GM21423 (cell line): ENCODE data around the gene GAB3.
"Not testable (repeated sequence)": the region's sequence is repeated elsewhere in the genome, so short reads cannot be mapped to it uniquely, and the experiment has no call there.

ENCODE experiments used
- ATAC-seq: cut with Tn5 transposase; IDR thresholded peaks from one replicate; pipeline ENCODE4 v1.9.1; 2021; ENCODE audit warnings: mild to moderate bottlenecking, moderate library complexity; ENCODE audit not compliant: unreplicated experiment

The GAB3 gene

DNA sequence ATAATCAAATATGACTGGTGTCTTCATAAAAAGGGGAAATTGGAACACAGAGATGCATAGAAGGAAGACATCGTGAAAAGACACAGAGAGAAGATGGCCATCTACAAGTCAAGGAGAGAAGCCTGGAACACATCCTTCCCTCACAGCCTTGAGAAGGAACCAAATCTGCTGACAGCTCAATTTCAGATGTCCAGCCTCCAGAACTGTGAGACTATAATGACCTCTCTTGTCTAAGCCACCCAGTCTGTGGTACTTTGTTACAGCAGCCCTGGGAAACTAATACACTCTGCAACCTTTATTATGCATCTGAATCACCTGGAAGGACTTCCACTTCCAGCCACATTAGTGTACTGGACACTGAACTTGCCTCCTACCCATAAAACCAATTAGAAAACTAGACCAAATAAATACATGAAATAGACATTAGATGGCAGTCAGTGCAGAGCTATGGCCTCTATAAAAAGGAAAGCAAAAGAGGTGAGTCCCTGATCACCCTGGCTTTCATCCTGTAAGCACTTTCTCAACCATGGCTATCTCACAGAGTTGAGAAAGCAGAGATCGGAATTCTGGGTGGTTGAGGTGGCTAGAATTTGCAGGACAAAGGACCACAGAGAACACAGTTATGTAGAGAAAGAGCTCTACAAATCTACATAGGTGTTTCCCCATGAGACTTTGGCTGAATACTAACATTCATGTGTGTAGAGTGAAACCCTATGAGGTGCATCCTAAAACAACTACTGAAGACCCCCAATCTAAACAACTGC lies 25.7 kb downstream of the GAB3 start:
- no peak for ATAC-seq

DNA sequence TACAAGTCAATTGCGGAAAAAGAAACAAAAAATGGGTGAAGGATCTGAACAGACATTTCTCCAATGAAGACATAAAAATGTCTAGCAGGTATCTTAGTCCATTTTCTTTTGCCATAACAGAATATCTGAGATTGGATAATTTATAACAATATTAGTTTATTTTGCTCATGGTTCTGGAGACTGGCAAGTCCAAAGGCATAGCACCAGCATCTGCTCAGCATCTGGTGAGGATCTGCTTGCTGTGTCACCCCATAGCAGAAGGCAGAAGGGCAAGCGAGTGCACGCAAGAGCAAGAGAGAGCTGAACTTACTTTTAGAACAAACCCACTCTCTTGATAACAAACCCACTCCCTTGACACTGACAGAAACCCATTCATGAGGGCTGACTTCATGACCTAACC lies 29.7 kb downstream of the GAB3 start:
- ATAC-seq: no peak

DNA sequence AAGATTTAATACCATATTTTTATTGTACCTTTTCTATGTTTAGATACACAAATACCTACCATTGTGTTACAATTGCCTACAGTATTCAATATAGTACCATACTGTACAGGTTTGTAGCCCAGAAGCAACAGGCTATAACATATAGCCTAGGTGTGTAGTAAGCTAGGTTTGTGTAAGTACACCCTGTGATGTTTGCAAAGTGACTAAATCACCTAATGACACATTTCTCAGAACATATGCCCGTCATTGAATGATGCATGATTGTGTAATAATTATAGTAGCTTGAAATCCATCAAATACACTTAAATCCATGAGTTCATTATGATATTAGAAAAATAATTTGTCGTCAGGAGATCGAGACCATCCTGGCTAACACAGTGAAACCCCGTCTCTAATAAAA lies 30.8 kb downstream of the GAB3 start:
- ATAC-seq: no peak

DNA sequence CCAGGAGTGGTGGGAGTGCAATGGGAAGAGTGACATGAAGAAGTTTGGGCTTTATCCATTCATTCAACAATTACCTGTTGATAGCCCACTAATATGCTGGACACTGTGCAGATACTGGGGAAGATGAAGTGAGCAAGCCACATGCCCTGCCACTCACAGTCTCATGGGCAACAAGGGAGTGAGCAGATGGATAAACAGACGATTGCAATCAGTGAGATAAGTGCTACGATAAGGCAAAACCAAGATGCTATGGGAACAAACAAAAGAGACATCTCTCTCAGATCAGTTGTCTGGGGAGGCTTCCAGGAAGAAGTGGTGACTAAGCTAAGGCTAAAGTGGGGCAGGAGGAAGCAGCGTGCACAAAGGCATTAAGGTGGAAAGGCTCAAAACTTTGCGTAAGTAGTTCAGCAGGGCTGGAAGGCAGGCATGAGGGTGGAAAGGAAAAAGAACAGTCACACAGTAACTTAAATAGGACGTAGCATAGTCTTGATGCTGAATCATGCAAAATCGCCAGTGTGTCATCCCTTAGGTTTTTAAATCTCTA lies 31.7 kb downstream of the GAB3 start:
- ATAC-seq: no peak

DNA sequence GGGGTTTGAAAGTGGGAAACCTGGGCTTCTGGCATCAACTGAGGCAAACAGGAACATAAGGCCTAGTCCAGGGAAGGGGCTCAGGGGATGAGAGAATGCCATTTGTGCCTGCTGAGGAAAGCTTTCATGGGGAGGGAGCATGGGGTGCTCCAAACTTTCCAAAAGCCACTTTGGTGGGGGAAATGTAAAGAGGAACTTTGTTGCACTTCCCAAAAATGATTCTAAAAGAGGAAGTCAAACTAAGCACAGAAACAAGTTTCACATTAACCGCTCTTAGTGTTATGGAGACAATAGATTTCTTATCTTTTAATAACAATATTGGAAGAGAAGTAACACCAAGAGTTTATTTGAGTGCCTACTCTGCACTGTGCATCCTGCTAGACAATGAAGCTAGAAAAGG lies 32.3 kb downstream of the GAB3 start:
- no peak for ATAC-seq

DNA sequence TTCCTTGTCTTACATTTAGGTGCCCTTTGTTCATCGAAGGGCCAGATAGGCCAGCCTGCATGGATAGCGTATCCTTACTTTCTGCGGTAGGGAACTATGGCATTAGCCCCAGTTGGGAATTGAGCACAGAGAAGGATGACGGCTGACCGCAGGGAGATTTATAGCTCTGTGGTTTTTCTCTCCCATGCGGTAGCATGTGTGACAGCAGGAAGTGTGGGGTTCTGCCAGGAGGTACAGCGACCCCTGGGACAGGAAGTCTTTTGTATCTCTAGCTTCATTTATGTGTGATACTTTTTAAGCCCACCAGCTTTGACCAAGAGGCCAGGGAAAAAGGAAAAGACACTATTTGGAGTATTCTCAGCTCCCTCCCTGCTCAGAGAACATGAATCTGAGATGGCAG lies 33.1 kb downstream of the GAB3 start:
- ATAC-seq: no peak

DNA sequence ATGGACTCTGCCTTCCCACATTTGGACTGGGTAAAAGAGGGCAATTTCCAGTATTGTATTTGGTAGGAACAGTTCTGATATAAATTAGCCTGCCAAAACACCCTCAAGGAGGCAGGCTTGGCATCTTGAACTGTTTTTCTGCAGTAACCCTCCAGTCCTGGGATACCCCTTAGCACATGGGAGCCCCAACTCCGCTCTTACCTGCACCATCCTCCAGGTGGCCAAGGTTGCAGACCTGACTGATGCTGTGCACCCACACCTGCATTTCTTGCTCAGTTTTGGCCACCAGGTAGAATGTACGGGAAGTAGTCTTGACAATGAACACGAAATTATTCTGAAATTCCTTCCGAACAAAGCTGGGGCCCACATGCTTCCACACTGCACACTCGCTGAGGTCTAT lies 35.1 kb downstream of the GAB3 start:
- ATAC-seq: no peak

DNA sequence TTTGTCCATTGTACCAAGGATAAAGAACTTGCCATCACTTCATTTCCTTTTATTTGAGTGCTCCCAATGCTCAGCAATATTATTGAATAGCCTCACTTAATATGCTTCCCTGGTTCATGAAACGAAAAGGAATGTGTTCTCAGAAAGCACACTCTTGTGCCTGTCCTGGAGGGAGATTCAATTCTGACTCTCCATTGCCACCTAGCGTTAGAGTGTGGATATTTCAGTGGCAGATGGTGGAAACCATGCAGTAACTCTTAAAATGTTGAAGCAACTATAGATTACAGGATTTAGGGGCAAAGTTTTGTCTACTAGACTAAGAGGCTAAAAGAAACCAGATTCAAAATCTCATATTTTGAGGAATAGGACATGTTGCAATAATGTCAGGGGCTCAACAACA lies 36.0 kb downstream of the GAB3 start:
- ATAC-seq: no peak

DNA sequence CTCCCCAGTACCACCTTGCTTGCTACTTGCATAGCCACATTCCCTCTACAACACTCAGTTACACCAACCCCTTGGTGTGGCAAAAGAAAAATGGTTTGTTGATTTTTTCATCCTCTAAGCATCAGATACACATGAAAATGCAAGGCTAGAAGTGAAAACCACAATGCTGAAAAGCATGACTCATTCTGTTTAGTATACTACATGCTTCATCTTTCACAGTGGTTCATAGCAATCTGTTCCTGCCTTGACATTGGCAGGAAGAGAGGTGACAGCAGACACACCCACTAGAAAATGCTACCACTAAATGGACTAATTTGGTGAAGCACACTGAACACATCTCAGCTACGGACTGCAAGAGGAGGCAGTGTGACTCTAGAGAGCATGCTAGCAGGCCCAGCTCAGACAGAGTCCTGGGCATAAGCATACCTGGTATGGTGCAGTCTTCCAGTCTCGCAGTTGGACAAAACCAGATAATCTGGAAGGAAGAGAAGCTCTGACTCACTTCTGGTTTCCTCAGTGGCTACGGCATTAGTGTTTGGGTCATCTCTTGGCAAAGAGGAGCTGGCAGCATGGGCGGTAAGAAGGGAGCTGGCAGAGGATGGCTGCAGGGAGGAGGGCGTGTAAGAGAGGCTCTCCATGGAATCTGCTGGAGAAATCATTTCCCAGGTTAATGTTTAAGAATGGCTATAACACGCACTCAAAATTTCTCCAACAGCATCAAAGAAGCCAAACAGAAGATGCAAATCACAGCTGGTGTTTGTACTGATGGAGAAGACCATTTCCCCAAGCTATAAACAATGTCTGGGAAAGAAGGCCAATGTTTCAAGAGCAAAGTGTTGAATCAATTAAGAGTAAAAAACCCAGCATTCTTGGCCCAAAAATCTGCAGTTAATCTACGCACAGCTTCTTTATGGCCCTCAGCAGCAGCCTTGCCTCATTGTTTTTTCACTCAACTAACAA lies 37.8 kb downstream of the GAB3 start:
- peak; percentile 83 for ATAC-seq

DNA sequence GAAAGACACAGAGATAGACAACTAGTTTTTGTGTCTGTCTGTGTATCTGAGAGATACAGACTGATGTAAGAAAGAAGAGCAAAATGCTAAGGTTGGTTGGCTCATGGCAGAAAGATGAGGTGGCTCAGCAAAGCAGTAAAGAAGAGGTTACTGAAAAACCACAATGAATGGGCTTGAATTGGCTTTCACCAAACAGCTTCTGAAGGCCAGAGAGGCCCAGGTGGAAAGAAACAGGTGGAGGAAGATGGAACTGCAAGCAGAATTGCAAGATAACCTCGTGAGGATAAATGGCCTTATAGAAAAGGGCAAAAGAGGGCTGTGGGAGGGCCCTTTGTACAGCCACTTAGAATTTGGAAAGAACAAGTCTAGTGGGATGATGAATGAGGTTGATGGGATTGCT lies 39.6 kb downstream of the GAB3 start:
- no peak for ATAC-seq

DNA sequence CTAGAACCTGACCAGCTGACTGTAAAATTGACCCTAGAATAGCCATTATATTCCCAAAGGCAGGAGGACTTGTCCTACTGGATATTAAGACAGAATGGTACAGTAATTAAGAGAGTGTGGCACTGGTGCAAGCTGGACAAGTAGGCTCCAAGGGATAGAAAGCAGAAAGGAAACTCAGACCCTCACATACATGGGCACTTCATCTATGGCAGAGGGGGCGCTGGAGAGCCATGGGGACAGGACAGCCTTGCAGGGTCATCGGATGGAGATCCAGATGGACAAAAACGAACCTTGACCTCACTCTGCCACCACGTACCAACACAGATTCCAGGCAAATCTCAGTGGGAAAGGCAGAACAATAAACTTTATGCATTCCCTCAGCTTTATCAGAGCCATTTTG lies 40.6 kb downstream of the GAB3 start:
- no peak for ATAC-seq

DNA sequence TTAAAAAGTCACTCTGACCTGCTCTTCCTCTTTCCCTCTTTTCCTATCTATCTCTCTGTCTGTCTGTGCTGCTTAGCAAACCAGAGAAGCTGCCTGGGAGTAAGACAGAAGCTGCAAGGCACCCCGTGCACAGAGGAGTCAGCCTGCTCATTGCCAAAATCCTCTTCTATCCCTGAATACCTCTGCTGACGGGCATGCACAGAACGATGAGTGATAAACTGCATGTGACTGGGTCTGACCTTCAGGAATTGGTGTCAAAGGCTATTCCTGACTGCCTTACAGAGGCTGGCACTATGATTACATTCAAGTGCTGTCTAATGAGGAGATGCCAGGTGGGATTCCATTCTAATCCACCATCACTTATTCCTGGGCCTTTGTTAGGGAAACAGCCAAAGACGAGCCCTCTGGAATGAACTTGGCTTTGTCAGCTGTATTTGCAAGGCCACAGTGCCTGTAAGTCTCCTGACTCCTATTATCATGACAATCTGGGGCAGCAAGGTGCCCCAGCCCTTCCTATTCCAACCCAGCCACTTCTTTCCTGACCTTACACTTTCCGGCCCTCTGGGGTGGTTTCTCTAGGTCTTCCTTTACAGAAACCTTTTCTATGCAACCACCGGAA lies 52.1 kb downstream of the GAB3 start:
- no peak for ATAC-seq

DNA sequence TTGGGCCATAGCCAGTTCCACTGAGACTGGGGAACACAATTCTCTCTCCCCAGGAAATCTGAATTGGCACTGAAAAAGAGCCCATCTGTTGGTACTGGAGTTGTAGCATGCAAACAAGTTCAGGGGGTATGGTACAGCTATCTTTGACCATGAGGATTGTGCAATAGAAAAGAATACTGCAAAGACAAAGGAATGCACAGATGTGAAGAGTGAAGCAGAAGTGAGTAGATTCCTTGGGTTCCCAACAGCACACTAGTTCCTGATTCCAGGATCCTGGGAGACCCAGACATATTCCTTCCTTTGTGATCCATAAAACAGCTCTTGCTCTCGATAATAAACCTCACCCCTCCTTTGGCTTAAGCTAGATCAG lies 54.2 kb downstream of the GAB3 start:
- no peak for ATAC-seq

DNA sequence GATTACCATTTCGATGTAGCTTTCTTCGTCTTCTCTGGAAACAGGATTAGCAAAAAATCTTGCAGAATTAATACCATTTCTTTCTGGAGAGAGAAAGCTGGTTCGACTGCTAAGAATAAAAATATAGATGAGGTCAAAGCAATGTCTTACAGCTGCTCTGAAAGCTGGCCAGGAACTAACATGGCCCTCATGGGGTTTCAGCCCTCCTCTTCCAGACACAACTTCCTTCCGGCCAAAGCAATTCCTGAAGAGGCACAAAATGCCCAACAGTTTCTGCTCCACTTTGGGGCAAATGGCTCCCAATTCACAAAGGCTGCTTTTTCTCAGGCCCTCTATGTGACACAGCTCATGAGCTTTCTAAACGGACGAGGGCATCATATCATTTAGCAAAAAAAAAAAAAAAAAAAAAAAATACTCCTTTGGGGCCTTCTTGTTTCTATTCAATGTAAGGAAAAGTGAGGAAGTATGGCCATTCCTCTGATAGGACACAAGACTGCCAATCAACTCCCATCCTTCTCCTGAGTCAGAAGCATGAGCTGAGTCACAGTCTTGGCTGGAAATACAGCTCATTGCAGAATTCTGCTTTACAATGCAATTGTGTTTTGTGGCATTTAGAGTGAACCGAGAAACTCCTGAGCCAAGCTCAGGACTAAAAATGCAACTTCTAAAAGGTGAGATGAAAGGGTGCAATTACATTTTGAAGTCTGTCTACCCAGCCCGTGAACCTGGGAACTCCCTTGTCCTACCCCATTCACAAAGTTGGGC lies 54.8 kb downstream of the GAB3 start:
- ATAC-seq: no peak

DNA sequence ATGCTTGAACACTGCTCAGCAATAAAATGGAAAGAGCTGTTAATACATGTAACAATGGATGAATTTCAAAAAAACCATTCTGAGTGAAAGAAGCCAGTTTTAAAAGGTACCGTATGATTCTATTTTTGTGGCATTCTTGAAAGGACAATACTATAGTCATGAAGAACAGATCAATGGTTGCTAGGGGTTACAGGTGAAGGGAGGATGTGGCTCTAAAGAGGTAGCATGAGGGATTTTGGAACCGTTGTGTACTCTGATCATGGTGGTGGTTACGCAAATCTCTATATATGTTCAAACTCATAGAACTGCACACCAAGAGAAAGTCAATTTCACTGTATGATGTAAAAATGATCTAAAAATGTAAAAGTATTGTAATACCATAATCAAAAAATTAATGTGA lies 57.5 kb downstream of the GAB3 start:
- no peak for ATAC-seq

DNA sequence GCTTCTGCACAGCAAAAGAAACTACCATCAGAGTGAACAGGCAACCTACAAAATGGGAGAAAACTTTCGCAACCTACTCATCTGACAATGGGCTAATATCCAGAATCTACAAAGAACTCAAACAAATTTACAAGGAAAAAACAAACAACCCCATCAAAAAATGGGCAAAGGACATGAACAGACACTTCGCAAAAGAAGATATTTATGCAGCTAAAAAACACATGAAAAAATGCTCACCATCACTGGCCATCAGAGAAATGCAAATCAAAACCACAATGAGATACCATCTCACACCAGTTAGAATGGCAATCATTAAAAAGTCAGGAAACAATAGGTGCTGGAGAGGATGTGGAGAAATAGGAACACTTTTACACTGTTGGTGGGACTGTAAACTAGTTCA lies 60.4 kb downstream of the GAB3 start:
- ATAC-seq: not testable (repeated sequence)

DNA sequence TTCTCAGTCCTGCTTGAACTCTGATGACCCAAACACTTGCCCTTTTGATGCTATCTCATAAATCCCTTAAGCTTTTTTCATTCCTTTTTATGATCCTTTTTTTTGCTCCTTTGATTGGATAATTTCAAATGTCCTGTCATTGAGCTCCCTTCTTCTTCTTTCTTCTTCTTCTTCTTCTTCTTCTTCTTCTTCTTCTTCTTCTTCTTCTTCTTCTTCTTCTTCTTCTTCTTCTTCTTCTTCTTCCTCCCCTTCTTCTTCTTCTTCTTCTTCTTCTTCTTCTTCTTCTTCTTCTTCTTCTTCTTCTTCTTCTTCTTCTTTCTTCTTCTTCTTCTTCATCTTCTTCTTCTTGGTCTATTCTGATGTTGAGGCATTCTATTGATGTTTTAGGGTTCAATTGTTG lies 78.8 kb downstream of the GAB3 start:
- ATAC-seq: not testable (repeated sequence)

DNA sequence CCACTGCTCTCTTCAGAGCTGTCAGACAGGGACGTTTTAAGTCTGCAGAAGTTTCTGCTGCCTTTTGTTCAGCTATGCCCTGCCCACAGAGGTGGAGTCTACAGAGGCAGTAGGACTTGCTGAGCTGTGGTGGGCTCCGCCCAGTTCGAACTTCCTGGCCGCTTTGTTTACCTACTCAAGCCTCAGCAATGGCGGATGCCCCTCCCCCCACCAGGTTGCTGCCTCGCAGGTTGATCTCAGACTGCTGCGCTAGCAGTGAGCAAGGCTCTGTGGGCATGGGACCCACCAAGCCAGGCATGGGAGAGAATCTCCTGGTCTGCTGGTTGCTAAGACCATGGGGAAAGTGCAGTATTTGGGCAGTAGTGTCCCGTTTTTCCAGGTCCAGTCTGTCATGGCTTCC lies 80.0 kb downstream of the GAB3 start:
- not testable (repeated sequence) for ATAC-seq

DNA sequence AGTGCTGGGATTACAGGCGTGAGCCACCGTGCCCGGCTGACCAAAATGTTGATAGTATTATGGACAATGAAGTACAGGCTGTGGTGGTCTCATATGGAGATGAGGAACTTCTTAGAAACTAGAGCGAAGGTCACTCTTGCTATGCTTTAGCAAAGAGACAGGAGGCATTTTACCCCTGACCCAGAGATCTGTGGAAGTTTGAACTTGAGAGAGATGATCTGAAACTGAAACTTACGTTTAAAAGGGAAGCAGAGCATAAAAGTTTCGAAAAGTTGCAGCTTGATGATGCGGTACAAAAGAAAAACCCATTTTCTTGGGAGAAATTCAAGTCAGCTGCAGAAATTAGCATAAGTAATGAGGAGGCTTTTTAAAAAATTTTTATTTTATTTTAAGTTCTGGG lies 89.0 kb downstream of the GAB3 start:
- ATAC-seq: no peak

DNA sequence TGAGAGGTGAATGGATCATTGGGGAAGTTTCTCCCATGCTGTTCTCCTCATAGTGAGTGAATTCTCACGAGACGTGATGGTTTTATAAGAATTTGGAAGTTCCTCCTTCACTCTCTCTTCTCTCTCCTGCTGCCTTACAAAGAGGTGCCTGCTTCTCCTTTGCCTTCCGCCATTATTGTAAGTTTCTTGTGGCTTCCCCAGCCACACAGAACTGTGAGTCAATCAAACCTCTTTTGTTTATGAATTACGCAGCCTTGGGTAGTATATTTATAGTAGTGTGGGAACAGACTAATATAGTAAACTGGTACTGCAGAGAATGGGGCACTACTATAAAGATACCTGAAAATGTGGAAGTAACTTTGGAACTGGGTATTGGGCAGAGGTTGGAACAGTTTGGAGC lies 89.7 kb downstream of the GAB3 start:
- no peak for ATAC-seq

DNA sequence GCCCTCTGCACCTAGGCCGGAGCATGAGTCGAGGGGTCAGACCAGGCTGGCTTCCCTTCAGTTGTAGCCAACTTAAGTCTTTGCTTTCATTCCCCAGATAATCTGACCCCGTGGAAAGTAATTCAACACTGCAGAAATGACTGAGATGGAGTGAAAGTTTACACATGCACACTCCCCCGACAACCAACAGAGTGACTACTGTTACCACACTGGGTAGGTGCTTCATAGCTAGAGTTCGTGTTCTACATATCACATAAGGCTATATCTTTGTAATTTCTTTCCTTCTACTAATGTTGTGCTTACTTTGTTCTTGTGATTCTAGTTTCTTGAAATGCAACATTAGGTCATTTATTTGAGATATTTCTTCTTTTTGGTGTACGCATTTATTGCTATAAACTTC lies 90.3 kb downstream of the GAB3 start:
- no peak for ATAC-seq
